Type B pancreatic cell (in vitro differentiated cells): ENCODE data around the gene PRDM16. TPM values are rescaled to one million over a fixed set of nuclear protein-coding genes. Genes with fewer than 3 reads are reported as not detected.

Experiments
- DNase-seq: peaks from one replicate; pipeline ENCODE4 v3.0.0; 2021; ENCODE audit warnings: mixed read lengths; ENCODE audit not compliant: unreplicated experiment; ENCODE audit errors: extremely low spot score
- H3K27ac Mint-ChIP-seq: 2 replicates; pipeline ENCODE4 v1.8.0; 2021; ENCODE audit warnings: mild to moderate bottlenecking, mixed read lengths
- H3K27me3 Mint-ChIP-seq: 2 replicates; pipeline ENCODE4 v1.8.0; 2021; ENCODE audit warnings: mixed read lengths
- H3K36me3 Mint-ChIP-seq: 2 replicates; pipeline ENCODE4 v1.8.0; 2021; ENCODE audit warnings: mixed read lengths
- H3K4me1 Mint-ChIP-seq: one replicate; pipeline ENCODE4 v1.8.0; 2021; ENCODE audit warnings: mixed read lengths; ENCODE audit not compliant: unreplicated experiment
- H3K4me3 Mint-ChIP-seq: 2 replicates; pipeline ENCODE4 v1.8.0; 2021; ENCODE audit warnings: mild to moderate bottlenecking, mixed read lengths
- H3K9me3 Mint-ChIP-seq: 2 replicates; pipeline ENCODE4 v1.8.0; 2021; ENCODE audit warnings: mixed read lengths
- total RNA-seq: library from RNA; stranded (reverse); gene quantifications from 2 replicates; pipeline ENCODE4 v1.2.1, GENCODE V29; 2021; ENCODE audit warnings: low replicate concordance
- TF ChIP-seq, protein P1 (sequence below): fragments of 200-600 bp; sonication (generic); conservative IDR thresholded peaks from 2 replicates; pipeline ENCODE4 v1.5.0; 2021; ENCODE audit warnings: antibody characterized with exemption, mild to moderate bottlenecking

Gene PRDM16
- total RNA-seq, 1 donor from 2014 or later = 23.6 TPM

DNA sequence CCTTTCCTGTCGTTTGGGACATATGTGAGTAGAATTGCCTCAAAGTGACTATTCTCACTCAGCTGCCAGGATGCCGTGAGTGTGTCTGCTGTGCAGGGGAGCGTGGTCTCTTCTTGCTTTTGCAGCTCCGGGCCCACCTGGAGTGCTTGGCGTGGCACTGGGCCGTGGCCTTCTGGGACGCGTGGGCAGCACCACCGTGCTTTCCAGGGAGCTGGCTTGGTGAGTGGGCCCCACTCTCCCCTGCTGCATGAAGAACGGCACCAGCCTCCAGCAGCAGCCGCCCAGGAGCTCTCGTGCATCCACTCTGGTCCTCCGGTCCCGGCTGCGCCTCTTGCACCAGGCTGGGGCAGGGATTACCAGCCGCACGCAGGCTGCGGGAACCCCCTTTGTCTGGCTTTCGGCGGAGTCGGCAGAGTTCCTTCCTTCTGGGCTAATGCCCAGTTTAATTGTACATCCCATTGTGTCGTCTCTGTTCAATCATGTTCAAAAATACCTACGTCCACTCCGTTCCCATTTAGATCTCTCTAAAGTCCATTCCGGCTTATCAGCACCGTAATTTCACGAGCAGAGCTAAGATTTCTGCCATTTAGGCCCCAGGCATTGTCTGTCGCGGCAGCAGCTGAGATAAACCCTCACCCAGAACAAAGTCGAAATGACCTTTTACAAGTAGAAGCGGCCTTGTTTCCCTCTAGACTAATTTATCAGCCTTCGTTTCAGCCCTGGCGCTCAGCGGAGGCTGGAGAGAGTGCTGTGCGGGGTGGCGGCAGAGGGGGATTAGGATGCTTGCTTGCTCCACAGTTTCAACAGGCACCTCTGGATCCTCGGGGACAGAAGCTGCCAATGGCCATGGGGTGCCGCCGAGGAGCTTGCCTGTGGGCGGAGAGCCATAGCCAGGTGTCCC is 129.6 kb downstream of the PRDM16 start:
- Mint-ChIP-seq H3K9me3 (no peaks in the 10 kb centered on the region), H3K36me3 (no peaks in the 10 kb centered on the region), H3K27me3 (peaks cover 29% of the 10 kb centered on the region), H3K4me3 (peak overlapping the region; percentile 31), H3K4me1 (peaks cover 9% of the 10 kb centered on the region), H3K27ac (peak overlapping the region; percentile 55)
- no peak for DNase-seq
- TF ChIP-seq, protein P1, sequence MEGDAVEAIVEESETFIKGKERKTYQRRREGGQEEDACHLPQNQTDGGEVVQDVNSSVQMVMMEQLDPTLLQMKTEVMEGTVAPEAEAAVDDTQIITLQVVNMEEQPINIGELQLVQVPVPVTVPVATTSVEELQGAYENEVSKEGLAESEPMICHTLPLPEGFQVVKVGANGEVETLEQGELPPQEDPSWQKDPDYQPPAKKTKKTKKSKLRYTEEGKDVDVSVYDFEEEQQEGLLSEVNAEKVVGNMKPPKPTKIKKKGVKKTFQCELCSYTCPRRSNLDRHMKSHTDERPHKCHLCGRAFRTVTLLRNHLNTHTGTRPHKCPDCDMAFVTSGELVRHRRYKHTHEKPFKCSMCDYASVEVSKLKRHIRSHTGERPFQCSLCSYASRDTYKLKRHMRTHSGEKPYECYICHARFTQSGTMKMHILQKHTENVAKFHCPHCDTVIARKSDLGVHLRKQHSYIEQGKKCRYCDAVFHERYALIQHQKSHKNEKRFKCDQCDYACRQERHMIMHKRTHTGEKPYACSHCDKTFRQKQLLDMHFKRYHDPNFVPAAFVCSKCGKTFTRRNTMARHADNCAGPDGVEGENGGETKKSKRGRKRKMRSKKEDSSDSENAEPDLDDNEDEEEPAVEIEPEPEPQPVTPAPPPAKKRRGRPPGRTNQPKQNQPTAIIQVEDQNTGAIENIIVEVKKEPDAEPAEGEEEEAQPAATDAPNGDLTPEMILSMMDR = no peak

DNA sequence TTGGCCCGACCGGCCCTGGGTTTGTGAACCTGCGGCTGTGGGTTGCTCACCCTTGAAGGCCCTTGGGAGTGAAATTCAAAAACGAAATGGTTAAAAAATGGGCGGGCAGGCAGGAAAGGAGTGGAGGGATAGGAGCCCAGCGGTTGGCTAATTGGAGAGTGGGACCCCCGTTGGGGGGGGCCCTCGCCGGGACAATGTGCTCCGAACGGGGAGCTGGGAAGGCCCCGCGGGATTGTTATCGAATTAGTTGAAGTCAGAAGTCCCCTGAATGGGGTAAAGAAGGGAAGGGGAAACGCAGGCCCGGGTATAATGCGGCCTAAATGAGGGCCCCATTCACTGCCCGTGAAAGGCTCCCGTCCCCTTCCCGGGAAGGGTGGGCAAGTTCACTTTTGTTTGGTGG is 135.7 kb downstream of the PRDM16 start:
- TF ChIP-seq, protein P1 = no peak
- Mint-ChIP-seq H3K36me3 (no peaks in the 10 kb centered on the region), H3K4me1 (peaks cover 17% of the 10 kb centered on the region), H3K9me3 (no peaks in the 10 kb centered on the region), H3K27ac (no peak overlapping the region), H3K27me3 (peaks cover 36% of the 10 kb centered on the region), H3K4me3 (no peak overlapping the region)
- DNase-seq = no peak

DNA sequence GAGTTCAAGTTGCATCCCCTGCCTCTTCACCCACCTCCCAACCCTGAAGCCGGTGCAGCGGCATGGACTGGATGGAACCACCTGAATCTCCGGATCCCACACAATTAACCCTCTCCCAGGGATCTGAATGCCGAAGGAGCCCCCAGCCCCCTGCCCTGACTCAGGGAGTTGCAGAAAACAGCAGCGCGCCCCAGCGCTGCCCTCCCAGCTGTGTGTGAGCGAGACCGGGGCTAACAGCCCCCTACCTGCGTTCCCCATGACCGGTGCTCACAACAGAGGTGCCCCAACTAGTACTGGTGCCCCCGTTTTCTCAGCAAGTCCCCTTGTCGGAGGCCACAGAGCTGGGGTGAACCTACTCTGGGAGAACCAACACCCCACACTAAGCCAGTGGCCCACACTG is 136.8 kb downstream of the PRDM16 start:
- Mint-ChIP-seq H3K4me1 (peaks cover 17% of the 10 kb centered on the region), H3K36me3 (no peaks in the 10 kb centered on the region), H3K27ac (no peak overlapping the region), H3K27me3 (peaks cover 34% of the 10 kb centered on the region), H3K4me3 (no peak overlapping the region), H3K9me3 (no peaks in the 10 kb centered on the region)
- TF ChIP-seq, protein P1 = no peak
- no peak for DNase-seq

DNA sequence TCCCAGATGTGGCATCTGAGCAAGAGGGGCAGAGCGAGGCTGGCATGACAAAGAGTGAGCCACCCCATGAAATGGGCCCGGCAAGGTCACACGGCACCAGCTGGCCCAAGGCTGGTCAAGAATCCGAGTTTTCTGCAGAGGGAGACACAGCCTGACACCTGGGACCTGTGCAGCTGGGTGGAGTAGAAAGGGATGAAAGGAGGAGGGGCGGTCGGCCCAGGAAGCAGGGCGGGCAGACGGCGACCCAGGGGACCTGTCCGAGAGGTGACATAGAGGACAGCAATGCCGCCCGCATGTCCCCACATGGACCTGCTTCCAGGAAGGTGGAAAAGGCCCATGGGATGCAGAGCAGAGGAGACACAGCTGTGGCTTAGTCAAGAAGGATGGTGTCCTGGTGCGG is 137.7 kb downstream of the PRDM16 start:
- H3K27me3 Mint-ChIP-seq = peaks cover 39% of the 10 kb centered on the region
- H3K27ac Mint-ChIP-seq = no peak overlapping the region
- peaks cover 17% of the 10 kb centered on the region for H3K4me1 Mint-ChIP-seq
- TF ChIP-seq, protein P1 = no peak
- DNase-seq = no peak
- no peaks in the 10 kb centered on the region for H3K9me3 Mint-ChIP-seq
- no peaks in the 10 kb centered on the region for H3K36me3 Mint-ChIP-seq
- no peak overlapping the region for H3K4me3 Mint-ChIP-seq

DNA sequence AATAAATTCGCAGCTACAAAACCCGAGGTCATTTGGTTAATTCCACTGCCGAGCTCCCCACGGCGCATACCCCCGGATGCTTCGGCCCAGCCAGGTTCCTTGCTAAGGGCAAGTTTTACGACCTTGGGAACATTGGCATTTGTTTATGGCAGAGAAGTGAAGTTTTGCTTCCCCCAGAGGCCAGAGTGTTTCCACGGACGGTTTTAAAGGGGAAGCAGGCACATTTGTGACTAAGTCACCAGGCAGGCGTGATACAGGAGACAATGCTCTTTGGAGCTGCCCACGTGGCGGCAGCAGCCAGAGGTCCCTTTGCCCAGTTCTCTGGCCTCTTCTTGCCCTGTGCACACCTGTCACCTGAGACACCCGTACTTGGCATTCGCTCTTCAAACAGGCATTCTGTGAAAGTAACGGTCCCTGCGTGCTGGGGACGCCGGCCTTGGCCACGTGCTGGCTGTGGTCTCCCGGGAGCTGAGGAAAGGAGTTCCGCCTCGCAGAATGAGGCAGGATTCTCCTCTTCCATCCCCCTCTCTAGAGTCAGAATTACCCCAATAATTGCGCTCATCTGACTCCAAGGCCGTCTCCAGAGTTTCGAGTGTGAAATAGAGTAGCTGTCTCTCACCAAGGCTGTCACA is 138.3 kb downstream of the PRDM16 start:
- H3K27me3 Mint-ChIP-seq = peaks cover 37% of the 10 kb centered on the region
- H3K4me3 Mint-ChIP-seq = no peak overlapping the region
- no peak overlapping the region for H3K27ac Mint-ChIP-seq
- no peaks in the 10 kb centered on the region for H3K9me3 Mint-ChIP-seq
- H3K36me3 Mint-ChIP-seq = no peaks in the 10 kb centered on the region
- TF ChIP-seq, protein P1 = no peak
- DNase-seq = no peak
- H3K4me1 Mint-ChIP-seq = peaks cover 17% of the 10 kb centered on the region
